ENCODE measurements around the gene CAMK2A.

CAMK2A gene

GRCh38 chr5:150183436-150183835, 106.1 kb downstream of the CAMK2A start:
- TF ChIP-seq CTCF (IDR thresholded peaks at IDR 0.05; ENCODE audit: borderline replicate concordance, insufficient read depth, low read depth, low read length): no peak
- H3K4me3 ChIP-seq (ENCODE audit: low read depth, low read length): no peak overlapping the region

DNA sequence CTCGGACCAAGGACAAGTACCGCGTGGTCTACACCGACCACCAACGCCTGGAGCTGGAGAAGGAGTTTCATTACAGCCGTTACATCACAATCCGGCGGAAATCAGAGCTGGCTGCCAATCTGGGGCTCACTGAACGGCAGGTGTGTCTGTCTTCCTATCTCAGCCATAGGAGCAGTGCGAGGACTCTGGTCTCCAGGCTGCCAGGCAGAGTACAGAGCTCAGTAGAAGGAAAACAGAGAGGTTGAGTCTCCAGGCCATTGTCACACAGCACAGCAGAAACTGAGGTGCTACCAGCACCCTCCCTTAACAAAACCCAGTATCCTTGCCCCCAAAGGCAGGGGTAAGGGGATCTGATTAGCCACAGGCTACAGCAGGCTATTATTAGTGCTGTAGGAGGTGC, 106.8 kb downstream of the CAMK2A start:
- H3K4me3 ChIP-seq (ENCODE audit: low read depth, low read length): no peak overlapping the region
- TF ChIP-seq CTCF (IDR thresholded peaks at IDR 0.05; ENCODE audit: borderline replicate concordance, insufficient read depth, low read depth, low read length): no peak

- TF ChIP-seq CTCF (IDR thresholded peaks at IDR 0.05; ENCODE audit: borderline replicate concordance, insufficient read depth, low read depth, low read length): no peak
- no peak overlapping the region for H3K4me3 ChIP-seq (ENCODE audit: low read depth, low read length)
Observed at GRCh38 chr5:150181766-150182545, 107.6 kb downstream of the CAMK2A start.

DNA sequence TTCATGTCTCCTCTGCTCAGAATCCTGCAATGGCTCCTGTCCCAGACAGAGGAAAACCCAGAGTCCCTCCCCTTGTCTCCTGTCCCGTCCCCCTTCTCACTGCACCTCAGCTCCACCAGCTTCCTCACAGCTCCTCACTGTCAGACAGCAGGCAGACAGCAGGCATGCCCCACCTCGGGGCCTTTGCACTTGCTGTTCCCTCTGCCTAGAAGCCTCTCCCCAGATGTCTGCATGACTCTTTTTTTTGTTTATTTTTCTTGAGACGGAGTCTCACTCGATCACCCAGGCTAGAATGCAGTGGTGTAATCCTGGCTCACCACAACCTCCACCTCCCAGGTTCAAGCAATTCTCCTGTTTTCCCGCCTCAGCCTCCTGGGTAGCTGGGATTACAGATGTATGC, 108.5 kb downstream of the CAMK2A start:
- no peak for TF ChIP-seq CTCF (IDR thresholded peaks at IDR 0.05; ENCODE audit: borderline replicate concordance, insufficient read depth, low read depth, low read length)
- H3K4me3 ChIP-seq (ENCODE audit: low read depth, low read length): no peak overlapping the region

GRCh38 chr5:150180241-150181026, 109.1 kb downstream of the CAMK2A start:
- no peak overlapping the region for H3K4me3 ChIP-seq (ENCODE audit: low read depth, low read length)
- TF ChIP-seq CTCF (IDR thresholded peaks at IDR 0.05; ENCODE audit: borderline replicate concordance, insufficient read depth, low read depth, low read length): no peak

- TF ChIP-seq CTCF (IDR thresholded peaks at IDR 0.05; ENCODE audit: borderline replicate concordance, insufficient read depth, low read depth, low read length): no peak
Observed at GRCh38 chr5:150179019-150179620, 110.5 kb downstream of the CAMK2A start.

More at GRCh38 chr5:150179019-150179620, 110.5 kb downstream of the CAMK2A start:
- H3K4me3 ChIP-seq (ENCODE audit: low read depth, low read length): no peak overlapping the region

Measured in GM12875 (cell line).